COLO668 (cell line): ENCODE measurements around the gene GUCY1A2.

Experiments used
- DNase-seq: peaks from one replicate; lab custom pipeline; 2025; ENCODE audit not compliant: unreplicated experiment; lab: John Stamatoyannopoulos, UW

The GUCY1A2 gene

GRCh38 chr11:106761745-106762144 lies 256.5 kb downstream of the GUCY1A2 start:
- DNase-seq = no peak

GRCh38 chr11:106761240-106761639 lies 257.0 kb downstream of the GUCY1A2 start:
- no peak for DNase-seq

- DNase-seq = no peak
These were observed 270.2 kb downstream of the GUCY1A2 start for GRCh38 chr11:106748059-106748458.

GRCh38 chr11:106745941-106746340 lies 272.3 kb downstream of the GUCY1A2 start:
- no peak for DNase-seq

- no peak for DNase-seq
These were observed 284.6 kb downstream of the GUCY1A2 start for GRCh38 chr11:106733635-106734034.

GRCh38 chr11:106728859-106729258 lies 289.4 kb downstream of the GUCY1A2 start:
- DNase-seq = no peak

GRCh38 chr11:106728379-106728778 lies 289.9 kb downstream of the GUCY1A2 start:
- DNase-seq = no peak

GRCh38 chr11:106727256-106727655 lies 291.0 kb downstream of the GUCY1A2 start:
- no peak for DNase-seq

- DNase-seq = no peak
These were observed 293.9 kb downstream of the GUCY1A2 start for GRCh38 chr11:106724293-106724892.

GRCh38 chr11:106723071-106723470 lies 295.2 kb downstream of the GUCY1A2 start:
- DNase-seq = no peak

GRCh38 chr11:106717222-106717621 lies 301.1 kb downstream of the GUCY1A2 start:
- DNase-seq = no peak

- DNase-seq = no peak
These were observed 304.1 kb downstream of the GUCY1A2 start for GRCh38 chr11:106714199-106714598.

GRCh38 chr11:106708348-106708747 lies 309.9 kb downstream of the GUCY1A2 start:
- DNase-seq = no peak

- DNase-seq = no peak
These were observed 311.9 kb downstream of the GUCY1A2 start for GRCh38 chr11:106706355-106706754.

GRCh38 chr11:106702805-106703204 lies 315.5 kb downstream of the GUCY1A2 start:
- no peak for DNase-seq

GRCh38 chr11:106697058-106697457 lies 321.2 kb downstream of the GUCY1A2 start:
- DNase-seq = no peak

- no peak for DNase-seq
These were observed 322.8 kb downstream of the GUCY1A2 start for GRCh38 chr11:106695506-106695905.

GRCh38 chr11:106694501-106694900 lies 323.8 kb downstream of the GUCY1A2 start:
- DNase-seq = no peak

GRCh38 chr11:106691807-106692365 lies 326.4 kb downstream of the GUCY1A2 start:
- DNase-seq = no peak

- DNase-seq = no peak
These were observed 327.4 kb downstream of the GUCY1A2 start for GRCh38 chr11:106690923-106691322.

GRCh38 chr11:106684944-106685343 lies 333.3 kb downstream of the GUCY1A2 start:
- no peak for DNase-seq

GRCh38 chr11:106683435-106683834 lies 334.8 kb downstream of the GUCY1A2 start:
- no peak for DNase-seq

- DNase-seq = no peak
These were observed 336.8 kb downstream of the GUCY1A2 start for GRCh38 chr11:106681435-106681834.
